ENCODE data around the gene SEMA4A.
"Not testable (repeated sequence)": the region's sequence is repeated elsewhere in the genome, so short reads cannot be mapped to it uniquely, and the experiment has no call there.

Gene SEMA4A

GRCh38 chr1:156162430-156163037, 9.1 kb downstream of the SEMA4A start:
- no peak for DNase-seq

- no peak for DNase-seq
These were observed 10.3 kb downstream of the SEMA4A start for GRCh38 chr1:156163712-156164111.

- no peak for DNase-seq
These were observed 10.9 kb downstream of the SEMA4A start for GRCh38 chr1:156164125-156164831.

- peak in 1 of 2 donors; percentile 63 for DNase-seq
These were observed 11.7 kb downstream of the SEMA4A start for GRCh38 chr1:156165083-156165482.

- DNase-seq, result no peak
These were observed 14.2 kb downstream of the SEMA4A start for GRCh38 chr1:156167536-156167935.

GRCh38 chr1:156172696-156173470, 19.5 kb downstream of the SEMA4A start:
- no peak for DNase-seq

- DNase-seq, result no peak
These were observed 23.3 kb downstream of the SEMA4A start for GRCh38 chr1:156176610-156177210.

- no peak for DNase-seq
These were observed 24.7 kb downstream of the SEMA4A start for GRCh38 chr1:156177919-156178654.

- no peak for DNase-seq
These were observed 27.1 kb downstream of the SEMA4A start for GRCh38 chr1:156180471-156180870.

- DNase-seq, result not testable (repeated sequence)
These were observed 28.1 kb downstream of the SEMA4A start for GRCh38 chr1:156181391-156181924.

GRCh38 chr1:156182010-156182779, 28.8 kb downstream of the SEMA4A start:
- not testable (repeated sequence) for DNase-seq

GRCh38 chr1:156186347-156187177, 33.2 kb downstream of the SEMA4A start:
- DNase-seq, result peak in 1 of 2 donors; percentile 11

GRCh38 chr1:156190265-156190664, 36.9 kb downstream of the SEMA4A start:
- DNase-seq, result not testable (repeated sequence)

GRCh38 chr1:156191292-156191964, 38.0 kb downstream of the SEMA4A start:
- peak; percentile 4 to 7 for DNase-seq

GRCh38 chr1:156193208-156193487, 39.8 kb downstream of the SEMA4A start:
- no peak for DNase-seq

GRCh38 chr1:156193488-156194299, 40.3 kb downstream of the SEMA4A start, which contains the start of gene SLC25A44:
Gene SLC25A44, plus strand, starts transcription at chr1:156194104. Its CDS starts 5,744 bp downstream, at chr1:156199848.
- DNase-seq, result peak; percentile 99 to 100

- DNase-seq, result no peak
These were observed 40.9 kb downstream of the SEMA4A start for GRCh38 chr1:156194300-156194652.

- no peak for DNase-seq
These were observed 42.5 kb downstream of the SEMA4A start for GRCh38 chr1:156195853-156196252.

GRCh38 chr1:156196445-156196844, 43.1 kb downstream of the SEMA4A start:
- no peak for DNase-seq
